H54 (cell line): ENCODE results near the gene LY6G5C.
"Not testable (repeated sequence)": the region's sequence is repeated elsewhere in the genome, so short reads cannot be mapped to it uniquely, and the experiment has no call there.

Experiments
- DNase-seq: peaks from one replicate; pipeline ENCODE4 v3.0.0; 2011; ENCODE audit warnings: low spot score, mixed read lengths; ENCODE audit not compliant: insufficient read length
- FAIRE-seq: peaks from 3 replicates; lab custom pipeline; 2011; peaks lifted over from hg19 to GRCh38; lab: Jason Lieb, UNC
- POLR2A ChIP-seq: IDR thresholded peaks from 2 replicates; pipeline ENCODE4 v1.6.1; 2011; ENCODE audit warnings: low read depth, mild to moderate bottlenecking, low read length

The LY6G5C gene

GRCh38 chr6:31721351-31722020, 40.6 kb upstream of the LY6G5C start, which contains the start of gene LY6G6C:
Gene LY6G6C, minus strand, starts transcription at chr6:31721746. Its CDS starts 67 bp downstream, at chr6:31721679.
- no peak for DNase-seq
- no peak for FAIRE-seq

GRCh38 chr6:31720196-31720770, 39.4 kb upstream of the LY6G5C start:
- no peak for TF ChIP-seq POLR2A
- no peak for DNase-seq
- no peak for FAIRE-seq

More at GRCh38 chr6:31721351-31722020, 40.6 kb upstream of the LY6G5C start, which contains the start of gene LY6G6C:
- TF ChIP-seq POLR2A: no peak

GRCh38 chr6:31719001-31719400, 38.1 kb upstream of the LY6G5C start:
- FAIRE-seq: no peak
- DNase-seq: no peak
- TF ChIP-seq POLR2A: no peak

- no peak for FAIRE-seq
These were observed 37.4 kb upstream of the LY6G5C start for GRCh38 chr6:31718265-31718664.

GRCh38 chr6:31717499-31718222, 36.8 kb upstream of the LY6G5C start:
- TF ChIP-seq POLR2A: no peak
- DNase-seq (no peak), FAIRE-seq (no peak)

More at GRCh38 chr6:31718265-31718664, 37.4 kb upstream of the LY6G5C start:
- no peak for DNase-seq
- TF ChIP-seq POLR2A: no peak

- DNase-seq (no peak), FAIRE-seq (no peak)
- TF ChIP-seq POLR2A: no peak
These were observed 34.4 kb upstream of the LY6G5C start, which contains the start of gene LY6G6D for GRCh38 chr6:31715022-31715958. Gene LY6G6D, plus strand, starts transcription at chr6:31715348. Its CDS starts 8 bp downstream, at chr6:31715356.

- no peak for DNase-seq
- no peak for TF ChIP-seq POLR2A
- no peak for FAIRE-seq
These were observed 33.3 kb upstream of the LY6G5C start for GRCh38 chr6:31713991-31714684.

- DNase-seq: no peak
- no peak for FAIRE-seq
- no peak for TF ChIP-seq POLR2A
These were observed 32.6 kb upstream of the LY6G5C start for GRCh38 chr6:31713465-31713864.

GRCh38 chr6:31712296-31712695, 31.4 kb upstream of the LY6G5C start:
- FAIRE-seq (no peak), DNase-seq (no peak)
- no peak for TF ChIP-seq POLR2A

- TF ChIP-seq POLR2A: no peak
- no peak for DNase-seq
- FAIRE-seq: no peak
These were observed 30.4 kb upstream of the LY6G5C start for GRCh38 chr6:31711233-31711632.

GRCh38 chr6:31710523-31711219, 29.8 kb upstream of the LY6G5C start:
- FAIRE-seq: no peak
- no peak for TF ChIP-seq POLR2A
- no peak for DNase-seq

GRCh38 chr6:31709157-31709556, 28.3 kb upstream of the LY6G5C start:
- not testable (repeated sequence) for DNase-seq

More at GRCh38 chr6:31709157-31709556, 28.3 kb upstream of the LY6G5C start:
- not testable (repeated sequence) for FAIRE-seq
